Epithelial cell of umbilical artery (primary cell): Measurements from ENCODE around the gene GAS2. TPM values are rescaled to one million over a fixed set of nuclear protein-coding genes. Genes with fewer than 3 reads are reported as not detected.

Experiments
- total RNA-seq: library from RNA; depleted of rRNA; stranded (reverse); fragments of >200 nt; gene quantifications from 2 replicates; pipeline ENCODE4 v1.2.3, GENCODE V29; 2014

Gene GAS2
- total RNA-seq, result 1.6 and 2.3 TPM in 2 replicates

GRCh38 chr11:22666325-22666687 lies at the start of gene GAS2:
GAS2 (plus strand) TSS chr11:22666611; CDS start chr11:22674870, 8,259 bp downstream.

GRCh38 chr11:22625448-22626287 lies 40.7 kb upstream of the GAS2 start, which contains the start of gene FANCF:
FANCF (minus strand) TSS chr11:22625823; CDS start chr11:22625810, 13 bp downstream.

DNA sequence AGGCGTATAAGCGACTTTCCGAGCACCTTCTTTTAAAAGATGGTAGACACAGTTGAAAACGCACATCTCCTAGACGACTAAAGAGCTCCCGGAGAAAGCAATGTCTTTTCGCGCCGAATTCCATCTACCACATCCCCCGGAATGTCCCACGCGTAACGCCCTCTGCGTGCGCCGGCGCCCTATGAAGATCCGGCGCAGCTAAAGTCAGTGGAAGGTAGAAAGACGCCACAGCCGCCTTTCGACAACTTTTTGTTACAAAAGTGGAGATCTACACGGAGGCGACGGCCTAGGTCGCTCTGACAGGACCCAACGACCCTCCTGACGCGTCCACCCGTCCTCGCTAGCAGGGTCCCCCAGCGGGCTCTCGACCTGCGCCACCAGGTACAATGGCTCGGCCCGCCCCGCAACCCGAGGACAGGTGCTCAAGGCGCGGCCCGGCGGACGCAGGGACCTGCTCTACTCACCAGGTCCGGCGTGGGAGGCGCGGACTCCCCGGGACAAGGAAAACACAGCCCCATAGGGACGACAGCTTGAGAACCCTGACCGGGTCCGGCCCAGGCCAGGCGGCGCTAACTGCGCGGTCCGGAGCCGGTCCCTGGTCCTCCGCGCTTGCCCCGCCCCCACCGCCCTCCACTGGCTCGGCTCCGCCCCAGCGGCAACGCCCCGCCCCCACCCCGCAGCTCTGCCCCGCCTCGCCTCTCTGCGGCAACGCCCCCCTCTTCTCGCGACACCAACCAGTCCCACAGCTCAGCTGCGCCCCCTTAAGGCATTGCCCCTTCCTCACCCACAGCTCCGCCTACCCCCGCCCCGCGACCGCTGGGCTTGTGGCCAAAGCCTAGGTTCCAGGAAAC lies 163.0 kb downstream of the GAS2 start, which contains the start of gene SVIP:
SVIP (minus strand) TSS at position 571 of the 851 bp plus-strand sequence; CDS start at position 518, 53 bp downstream.

DNA sequence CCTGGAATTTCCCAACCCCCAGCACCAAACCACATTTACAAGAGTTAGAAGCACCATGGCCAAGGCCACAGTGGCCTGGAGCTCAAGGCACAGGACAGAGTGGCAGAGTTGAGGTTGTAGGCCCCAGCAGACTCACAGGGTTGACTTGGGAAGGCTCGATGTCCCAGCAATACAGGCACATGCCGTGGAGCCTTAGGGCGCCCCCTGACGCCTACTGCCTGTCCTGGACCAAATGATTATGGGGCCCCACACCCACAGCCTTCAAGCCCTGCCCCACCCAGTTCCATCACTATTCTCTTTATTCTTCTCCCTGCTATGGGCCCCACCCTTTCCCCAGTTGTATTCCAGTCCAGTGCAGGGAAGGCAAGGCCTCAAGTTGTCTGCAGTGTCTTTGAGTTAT lies 193.8 kb downstream of the GAS2 start, which contains the start of gene CCDC179:
CCDC179 (minus strand) TSS at position 234 of the 400 bp plus-strand sequence; CDS start at position 181, 53 bp downstream.

Other genes starting within 250 kb of the GAS2 start
- gene FANCF, start 40.8 kb upstream of the GAS2 start, total RNA-seq, result 12.7 and 13.4 TPM in 2 replicates
- 15.5 and 21.1 TPM in 2 replicates for gene SVIP, start 163.2 kb downstream of the GAS2 start, total RNA-seq
- not detected in 2 replicates for gene CCDC179, start 193.9 kb downstream of the GAS2 start, total RNA-seq